ENCODE data around the gene GNG5.
A peak's percentile ranks its signal among the peaks of the same experiment; 100 is the strongest.
"Not testable (repeated sequence)": the region's sequence is repeated elsewhere in the genome, so short reads cannot be mapped to it uniquely, and the experiment has no call there.

Gene GNG5
- 8.3 to 19.0 (median 12.5) reads per million in 4 donors for total RNA-seq

GRCh38 chr1:84506002-84506728 lies at the start of gene GNG5, which contains the start of gene SPATA1:
GNG5 (minus strand) TSS chr1:84506581; CDS start chr1:84506091, 490 bp downstream.
SPATA1 (plus strand) TSS chr1:84506386; CDS start chr1:84516360, 9,974 bp downstream.
- peak; percentile 96 to 98 (median 97) for DNase-seq

GRCh38 chr1:84550826-84551225 lies 44.4 kb upstream of the GNG5 start:
- no peak for DNase-seq

GRCh38 chr1:84541679-84542078 lies 35.3 kb upstream of the GNG5 start:
- no peak for DNase-seq

DNA sequence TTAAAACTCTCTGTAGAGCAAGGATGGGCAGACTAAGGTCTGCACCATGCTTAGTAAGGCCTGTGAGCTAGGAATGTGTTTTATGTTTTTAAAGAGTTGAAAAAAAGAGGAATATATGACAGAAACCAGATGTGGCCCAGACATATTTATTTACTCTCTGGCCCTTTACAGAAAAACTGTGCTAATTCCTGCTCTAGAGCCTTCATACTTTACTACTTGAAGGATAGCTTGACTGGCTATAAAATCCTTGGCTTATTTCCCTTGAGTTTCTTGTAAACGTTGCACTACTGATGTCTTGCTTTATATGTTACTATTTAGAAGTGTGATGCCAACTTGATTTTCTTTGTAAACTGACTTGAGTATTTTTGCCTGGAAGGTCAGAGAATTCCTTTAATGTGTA lies 34.4 kb upstream of the GNG5 start:
- DNase-seq = no peak

- no peak for DNase-seq
Measured at GRCh38 chr1:84539972-84540371, 33.6 kb upstream of the GNG5 start.

- peak in 1 of 5 donors; percentile 5 for DNase-seq
Measured at GRCh38 chr1:84538599-84538998, 32.2 kb upstream of the GNG5 start.

- no peak for DNase-seq
Measured at GRCh38 chr1:84525779-84526178, 19.4 kb upstream of the GNG5 start.

- DNase-seq = no peak
Measured at GRCh38 chr1:84524590-84524989, 18.2 kb upstream of the GNG5 start.

- no peak for DNase-seq
Measured at GRCh38 chr1:84510668-84511067, 4.3 kb upstream of the GNG5 start.

- no peak for DNase-seq
Measured at GRCh38 chr1:84510165-84510564, 3.8 kb upstream of the GNG5 start.

- no peak for DNase-seq
Measured at GRCh38 chr1:84509029-84509428, 2.6 kb upstream of the GNG5 start.

- DNase-seq = no peak
Measured at GRCh38 chr1:84508510-84508909, 2.1 kb upstream of the GNG5 start.

DNA sequence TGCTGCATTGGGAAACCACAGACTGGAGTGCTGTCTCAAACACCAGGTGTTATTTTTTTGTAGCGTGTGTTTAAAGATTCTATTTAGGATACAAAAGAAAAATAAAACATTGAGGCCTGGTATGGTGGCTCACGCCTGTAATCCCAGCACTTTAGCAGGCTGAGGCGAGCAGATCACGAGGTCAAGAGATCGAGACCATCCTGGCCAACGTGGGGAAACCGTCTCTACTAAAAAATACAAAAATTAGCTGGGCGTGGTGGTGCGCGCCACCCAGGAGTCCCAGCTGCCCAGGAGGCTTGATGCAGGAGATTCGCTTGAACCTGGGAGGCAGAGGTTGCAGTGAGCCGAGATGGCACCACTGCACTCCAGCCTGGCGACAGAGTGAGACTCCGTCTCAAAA lies 1.5 kb upstream of the GNG5 start:
- not testable (repeated sequence) for DNase-seq

- no peak for DNase-seq
Measured at GRCh38 chr1:84506729-84507453, 510 bp upstream of the GNG5 start.

DNA sequence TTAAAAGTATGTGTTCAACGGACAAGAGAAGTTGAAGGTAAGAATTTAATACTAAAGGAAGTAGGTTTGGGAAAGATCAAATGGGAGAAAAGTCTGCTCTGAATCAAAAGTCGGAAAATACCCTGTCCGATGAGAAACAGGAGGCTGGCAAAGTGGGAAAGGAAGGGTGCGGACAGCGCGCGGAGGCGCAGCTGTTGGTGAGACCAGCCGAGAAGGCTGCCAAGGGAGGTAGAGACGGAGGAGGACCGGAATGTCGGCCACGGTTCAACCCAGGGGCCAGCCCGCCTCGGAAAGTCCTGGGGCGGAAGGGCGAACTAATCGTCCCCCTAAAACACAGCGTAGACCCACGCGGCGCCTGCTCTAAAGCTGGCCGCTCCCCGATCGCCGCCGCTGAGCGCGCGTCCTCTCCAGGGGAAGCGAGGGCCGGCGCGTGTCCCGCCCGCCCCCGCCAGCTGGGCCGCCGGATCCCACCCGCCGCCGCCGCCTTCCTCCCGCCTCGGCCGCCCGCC lies 834 bp downstream of the GNG5 start:
- DNase-seq = no peak

GRCh38 chr1:84504580-84505492 lies 1.5 kb downstream of the GNG5 start:
- DNase-seq = no peak

- no peak for DNase-seq
Measured at GRCh38 chr1:84502927-84503326, 3.5 kb downstream of the GNG5 start.

GRCh38 chr1:84497631-84498275 lies 8.6 kb downstream of the GNG5 start:
- no peak for DNase-seq

DNA sequence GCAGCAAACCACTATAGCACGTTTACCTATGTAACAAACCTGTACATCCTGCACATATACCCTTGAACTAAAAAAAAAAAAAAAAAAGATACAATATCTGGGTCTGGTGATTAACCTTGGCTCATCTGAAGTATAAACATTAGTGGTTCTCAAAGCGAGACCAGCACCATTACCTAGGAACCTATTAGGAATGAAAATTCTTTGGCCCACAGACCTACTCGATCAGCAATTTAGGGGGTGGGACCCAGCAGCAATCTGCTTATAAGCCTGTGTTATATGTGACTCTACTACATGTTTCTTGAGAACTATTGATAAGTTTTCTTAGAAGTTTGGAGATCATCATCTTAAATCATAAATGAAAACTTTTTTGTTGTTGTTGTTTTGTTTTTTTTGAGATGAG lies 9.9 kb downstream of the GNG5 start:
- no peak for DNase-seq

- no peak for DNase-seq
Measured at GRCh38 chr1:84493747-84494146, 12.6 kb downstream of the GNG5 start.

GRCh38 chr1:84492726-84493125 lies 13.7 kb downstream of the GNG5 start:
- no peak for DNase-seq

GRCh38 chr1:84489766-84490165 lies 16.6 kb downstream of the GNG5 start:
- DNase-seq = no peak

All from T-helper 1 cell (primary cell).